Stimulated activated effector memory CD8-positive, alpha-beta T cell treated with anti-CD3 and anti-CD28 coated beads, Interleukin-12 subunit alpha, Interleukin-12 subunit beta, amount 100 ng/mL, for 72 hours (primary cell): Measurements from ENCODE around the gene NR2C2AP.

Experiments
- ATAC-seq: fragments of 150-1000 bp; cut with Tn5 transposase; 2 replicates; pipeline ENCODE4 v1.10.0; 2021
- DNase-seq, 2 donors: peaks; one replicate each; pipeline ENCODE4 v3.0.0; 2021 to 2022; ENCODE audit warnings: low spot score in 2 of 2
- H3K27ac Mint-ChIP-seq: one replicate; pipeline ENCODE4 v1.8.0; 2022; ENCODE audit warnings: mild to moderate bottlenecking, mixed read lengths
- H3K36me3 Mint-ChIP-seq: one replicate; pipeline ENCODE4 v1.8.0; 2022; ENCODE audit warnings: mild to moderate bottlenecking, mixed read lengths
- H3K4me1 Mint-ChIP-seq: one replicate; pipeline ENCODE4 v1.8.0; 2022; ENCODE audit warnings: mixed read lengths
- H3K4me3 Mint-ChIP-seq: one replicate; pipeline ENCODE4 v1.8.0; 2022; ENCODE audit warnings: mild to moderate bottlenecking, mixed read lengths
- H3K9me3 Mint-ChIP-seq: one replicate; pipeline ENCODE4 v1.8.0; 2022; ENCODE audit warnings: mixed read lengths

The NR2C2AP gene

DNA sequence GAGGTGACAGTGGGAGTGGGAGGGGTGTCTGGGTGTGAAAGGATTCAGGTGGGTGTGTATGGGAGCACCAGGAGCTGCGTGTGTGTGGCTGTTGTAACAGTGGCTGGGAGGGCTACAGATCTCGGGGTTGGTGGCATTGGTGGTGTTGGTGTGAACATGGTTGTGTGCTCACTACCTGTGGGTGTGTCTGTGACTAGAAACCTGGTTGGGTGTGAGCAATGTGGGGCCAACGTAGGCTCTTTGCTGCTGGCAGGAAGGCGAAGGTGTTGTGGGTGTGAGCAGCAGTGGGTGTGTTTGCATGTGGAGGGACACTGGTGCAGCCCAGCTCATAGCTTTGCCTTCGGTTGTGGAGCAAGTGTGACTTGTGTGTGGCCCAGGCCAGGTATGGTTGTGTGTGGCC, 3.7 kb upstream of the NR2C2AP start:
- no peak overlapping the region for H3K4me3 Mint-ChIP-seq
- H3K27ac Mint-ChIP-seq = peak overlapping the region; percentile 12
- DNase-seq = no peak
- no peak for ATAC-seq
- H3K9me3 Mint-ChIP-seq = no peaks in the 10 kb centered on the region
- peaks cover 35% of the 10 kb centered on the region for H3K4me1 Mint-ChIP-seq
- H3K36me3 Mint-ChIP-seq = peaks cover 21% of the 10 kb centered on the region

DNA sequence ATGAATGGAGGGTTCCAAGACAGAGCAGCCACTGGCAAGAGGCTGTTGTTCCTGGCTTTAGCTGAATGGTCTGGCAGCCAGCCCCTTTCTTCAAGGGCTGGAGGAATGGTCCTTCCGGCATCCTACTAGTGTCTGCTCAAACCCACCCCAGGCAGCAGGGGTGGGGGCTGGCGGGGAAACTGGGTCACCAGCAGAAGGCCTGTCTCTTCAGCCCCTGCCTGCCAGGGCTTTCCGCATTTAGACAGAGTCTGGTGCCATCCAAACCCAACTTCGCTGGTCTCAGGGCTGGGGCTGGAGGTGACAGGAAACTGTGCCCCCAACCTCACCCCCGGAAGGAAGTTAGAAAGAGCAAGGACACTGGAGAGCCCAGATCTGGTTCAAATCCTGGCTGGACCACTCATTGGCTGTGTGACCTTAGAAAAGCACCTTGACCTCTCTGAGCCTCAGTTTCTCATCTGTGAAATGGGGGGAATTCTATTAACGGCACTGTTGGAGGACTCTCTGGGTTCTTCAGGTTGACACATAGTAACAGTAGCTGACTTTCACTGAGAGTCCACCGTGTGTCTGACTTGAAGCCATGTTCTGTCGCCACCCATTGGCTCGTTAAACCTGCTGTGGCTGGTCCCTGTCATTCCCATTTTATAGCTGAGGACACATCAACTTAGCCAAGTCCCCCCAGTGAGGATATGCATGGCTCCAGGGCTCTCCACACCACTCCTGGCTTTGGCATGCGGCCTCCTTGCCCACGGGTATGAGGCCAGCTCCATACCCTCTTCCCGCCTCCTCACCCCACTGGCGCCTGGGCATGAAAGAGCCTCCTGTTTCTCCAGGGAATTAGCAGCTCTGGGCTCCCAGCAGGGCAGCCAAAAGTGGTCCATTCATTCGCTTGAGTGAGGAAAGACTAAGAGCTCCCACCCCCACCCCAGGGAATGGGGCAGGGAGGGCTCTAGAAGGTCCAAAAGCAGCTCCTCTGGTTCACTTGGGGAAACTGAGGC, 2.5 kb upstream of the NR2C2AP start:
- H3K9me3 Mint-ChIP-seq = no peaks in the 10 kb centered on the region
- no peak overlapping the region for H3K4me3 Mint-ChIP-seq
- peaks cover 35% of the 10 kb centered on the region for H3K4me1 Mint-ChIP-seq
- H3K36me3 Mint-ChIP-seq = peaks cover 33% of the 10 kb centered on the region
- H3K27ac Mint-ChIP-seq = no peak overlapping the region
- DNase-seq = no peak
- ATAC-seq = no peak

DNA sequence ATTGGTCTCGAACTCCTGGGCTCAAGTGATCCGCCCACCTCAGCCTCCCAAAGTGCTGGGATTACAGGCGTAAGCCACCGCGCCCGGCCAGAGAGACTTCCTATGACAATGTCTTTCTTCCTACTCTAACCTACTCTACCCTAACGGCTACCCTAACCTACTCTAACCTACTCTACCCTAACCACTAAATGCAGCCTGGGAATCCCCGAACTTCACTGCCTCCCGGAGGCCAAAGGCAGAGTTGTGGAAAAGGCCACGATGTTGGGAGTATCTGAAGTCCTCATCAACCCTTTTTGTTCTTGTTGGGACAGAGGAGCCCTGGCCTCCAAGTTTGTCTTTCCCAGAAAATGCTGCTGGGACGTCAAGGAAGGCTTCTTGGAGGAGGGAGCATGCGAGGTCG, 967 bp upstream of the NR2C2AP start:
- no peaks in the 10 kb centered on the region for H3K9me3 Mint-ChIP-seq
- peak overlapping the region; percentile 63 for H3K27ac Mint-ChIP-seq
- peaks cover 35% of the 10 kb centered on the region for H3K4me1 Mint-ChIP-seq
- no peak for ATAC-seq
- H3K4me3 Mint-ChIP-seq = peak overlapping the region; percentile 88
- H3K36me3 Mint-ChIP-seq = peaks cover 48% of the 10 kb centered on the region
- DNase-seq = no peak

DNA sequence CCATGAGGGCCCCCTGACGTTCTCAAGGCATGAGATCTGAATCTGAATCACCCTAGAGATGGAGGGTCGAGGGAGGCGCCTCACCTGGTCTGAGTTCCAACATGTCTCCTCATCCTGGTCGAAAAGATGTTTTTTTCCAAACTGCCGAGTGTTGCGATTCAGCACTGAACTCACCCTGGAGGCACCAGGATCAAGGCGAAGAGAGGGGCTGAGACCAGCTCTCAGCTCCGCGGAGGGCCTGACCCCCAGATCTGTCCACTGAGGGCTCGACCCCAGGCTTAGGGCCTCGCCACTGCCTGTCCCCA, 555 bp downstream of the NR2C2AP start:
- Mint-ChIP-seq H3K36me3 (peaks cover 64% of the 10 kb centered on the region), H3K4me1 (peaks cover 37% of the 10 kb centered on the region), H3K4me3 (peak overlapping the region; percentile 88), H3K27ac (peak overlapping the region; percentile 93), H3K9me3 (no peaks in the 10 kb centered on the region)
- ATAC-seq (no peak), DNase-seq (no peak)

DNA sequence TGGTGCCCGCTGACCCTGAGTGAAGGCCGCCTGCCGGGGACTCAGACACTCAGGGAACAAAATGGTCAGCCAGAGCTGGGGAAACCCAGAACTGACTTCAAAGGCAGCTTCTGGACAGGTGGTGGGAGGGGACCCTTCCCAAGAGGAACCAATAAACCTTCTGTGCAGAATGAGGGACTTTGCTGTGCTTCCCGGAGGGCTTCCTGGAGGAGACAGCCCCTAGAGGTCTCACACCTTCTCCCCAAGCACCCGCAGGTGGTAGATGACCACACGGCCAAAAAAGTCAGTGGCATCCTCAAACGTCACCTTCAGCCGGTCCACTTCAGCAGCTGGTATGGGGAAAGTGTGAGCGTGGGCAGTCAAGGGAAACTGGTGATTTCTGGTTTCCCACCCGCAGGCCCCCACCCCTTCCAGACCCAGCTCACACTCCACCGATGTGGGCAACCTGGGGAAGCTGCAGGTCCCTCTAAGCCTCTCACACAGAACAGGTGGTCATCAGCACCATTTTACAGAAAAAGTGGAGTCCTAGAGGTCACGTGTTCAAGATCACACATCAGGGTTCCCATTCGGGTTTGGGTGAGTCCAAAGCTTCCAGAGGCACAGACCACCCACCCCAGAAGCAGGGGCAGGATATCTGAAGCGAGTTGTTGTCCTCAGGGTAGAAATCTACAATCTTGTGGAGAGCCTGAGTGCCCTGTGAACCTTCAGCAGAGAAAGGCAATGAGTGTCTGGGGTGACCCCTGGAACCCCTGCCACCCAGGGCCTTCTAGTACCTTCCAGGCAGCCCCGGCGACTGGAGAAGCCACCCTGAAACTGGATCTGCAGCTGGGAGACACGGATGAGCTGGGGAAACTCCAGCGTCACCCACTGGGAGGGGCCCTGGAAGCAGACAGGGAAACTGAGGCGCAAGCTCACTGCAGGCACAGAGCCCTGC, 1.2 kb downstream of the NR2C2AP start:
- no peak for DNase-seq
- no peaks in the 10 kb centered on the region for H3K9me3 Mint-ChIP-seq
- peak overlapping the region; percentile 88 for H3K4me3 Mint-ChIP-seq
- H3K36me3 Mint-ChIP-seq = peaks cover 66% of the 10 kb centered on the region
- peak overlapping the region; percentile 93 for H3K27ac Mint-ChIP-seq
- no peak for ATAC-seq
- H3K4me1 Mint-ChIP-seq = peaks cover 30% of the 10 kb centered on the region

DNA sequence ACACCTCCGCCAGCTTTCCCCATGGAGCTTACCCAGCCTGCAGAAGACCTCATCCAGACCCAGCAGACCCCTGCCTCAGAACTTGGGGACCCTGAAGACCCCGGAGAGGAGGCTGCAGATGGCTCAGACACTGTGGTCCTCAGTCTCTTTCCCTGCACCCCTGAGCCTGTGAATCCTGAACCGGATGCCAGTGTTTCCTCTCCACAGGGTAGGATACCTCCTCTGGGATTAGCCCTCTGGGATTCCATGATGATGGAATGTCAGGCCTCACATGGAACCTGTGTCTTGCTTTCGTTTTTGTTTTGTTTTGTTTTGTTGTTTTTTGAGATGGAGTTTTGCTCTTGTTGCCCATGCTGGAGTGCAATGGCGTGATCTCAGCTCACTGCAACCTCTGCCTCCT, 9.3 kb downstream of the NR2C2AP start:
- peaks cover 51% of the 10 kb centered on the region for H3K4me1 Mint-ChIP-seq
- H3K9me3 Mint-ChIP-seq = no peaks in the 10 kb centered on the region
- peaks cover 64% of the 10 kb centered on the region for H3K36me3 Mint-ChIP-seq
- DNase-seq (no peak), ATAC-seq (no peak)
- peak overlapping the region; percentile 97 for H3K4me3 Mint-ChIP-seq
- H3K27ac Mint-ChIP-seq = peak overlapping the region; percentile 99

DNA sequence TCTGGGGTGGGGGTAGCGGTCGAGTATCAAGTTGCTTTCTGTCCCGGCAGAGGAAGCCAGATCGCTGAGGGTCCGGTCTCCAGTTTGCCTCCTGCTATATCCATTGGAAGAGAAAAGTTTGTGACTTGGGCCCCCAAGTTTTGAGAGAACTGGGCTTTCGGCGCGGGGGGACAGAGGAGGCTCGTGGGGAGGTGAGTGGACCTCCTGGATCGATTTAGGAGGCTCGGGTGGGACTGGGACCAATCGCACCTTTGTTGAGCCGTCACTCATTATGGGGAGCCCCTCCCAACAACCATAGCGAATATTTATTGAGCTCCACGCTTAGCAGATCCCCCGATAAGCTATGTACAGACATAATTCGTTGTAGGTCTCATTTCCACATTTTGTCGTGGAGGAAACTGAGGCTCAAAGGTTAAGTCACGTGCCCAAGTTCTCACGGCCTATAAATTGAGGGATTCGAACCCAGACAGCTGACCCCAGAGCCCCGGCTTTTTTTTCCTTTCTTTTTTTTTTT, 10.2 kb downstream of the NR2C2AP start:
- Mint-ChIP-seq H3K36me3 (peaks cover 54% of the 10 kb centered on the region), H3K4me3 (peak overlapping the region; percentile 97), H3K9me3 (no peaks in the 10 kb centered on the region), H3K27ac (peak overlapping the region; percentile 99), H3K4me1 (peaks cover 52% of the 10 kb centered on the region)
- ATAC-seq = peak; percentile 3
- no peak for DNase-seq

DNA sequence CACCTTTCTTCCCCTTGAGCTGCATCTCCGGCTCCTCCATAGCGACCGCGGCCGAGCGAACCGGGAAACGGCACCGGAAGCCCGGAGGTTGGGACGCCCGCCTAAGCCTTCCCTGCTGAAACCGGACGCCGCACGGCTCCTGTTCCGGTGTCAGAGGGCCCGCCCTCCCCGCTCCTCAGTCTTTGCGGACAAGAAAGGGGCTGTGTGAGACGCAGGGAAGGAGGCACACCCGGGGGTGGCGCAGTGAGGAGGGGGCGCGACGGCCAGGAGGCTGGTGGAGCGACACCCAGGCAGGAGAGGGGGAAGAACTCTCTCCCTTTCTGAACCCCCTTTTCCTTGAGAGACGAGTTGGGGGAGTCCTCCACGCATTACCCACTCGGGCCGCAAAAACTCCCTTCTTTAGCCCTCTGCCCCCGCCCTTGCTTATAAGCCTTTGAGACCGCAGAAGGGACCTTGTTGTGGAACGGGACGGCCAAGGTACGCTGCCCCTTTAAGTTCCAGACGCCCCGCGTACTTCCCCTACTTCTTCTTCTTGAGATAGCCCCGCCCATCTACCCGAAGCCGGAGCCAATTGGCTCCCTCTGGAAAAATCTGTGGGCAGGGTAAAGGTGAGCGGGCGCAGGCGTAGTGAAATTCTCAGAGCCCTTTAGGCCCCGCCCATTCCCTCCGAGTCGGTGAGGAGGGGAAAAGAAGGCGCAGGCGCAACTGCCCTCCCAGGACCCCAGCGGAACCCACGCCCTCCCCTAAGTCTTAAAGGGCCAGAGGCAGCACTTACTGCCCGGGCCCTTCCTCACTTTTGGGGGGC, 10.9 kb downstream of the NR2C2AP start, which contains the start of the genes BORCS8 and RFXANK:
BORCS8 (minus strand) TSS at position 75 of the 805 bp plus-strand sequence; CDS start at position 40, 35 bp downstream.
RFXANK (plus strand) TSS at position 181 of the 805 bp plus-strand sequence. CDS start 1,689 bp downstream, outside the sequence.
- DNase-seq = peak; percentile 94 to 99
- H3K27ac Mint-ChIP-seq = peak within 1 kb of the TSS; percentile 99
- peaks cover 50% of the 10 kb centered on the region for H3K36me3 Mint-ChIP-seq

DNA sequence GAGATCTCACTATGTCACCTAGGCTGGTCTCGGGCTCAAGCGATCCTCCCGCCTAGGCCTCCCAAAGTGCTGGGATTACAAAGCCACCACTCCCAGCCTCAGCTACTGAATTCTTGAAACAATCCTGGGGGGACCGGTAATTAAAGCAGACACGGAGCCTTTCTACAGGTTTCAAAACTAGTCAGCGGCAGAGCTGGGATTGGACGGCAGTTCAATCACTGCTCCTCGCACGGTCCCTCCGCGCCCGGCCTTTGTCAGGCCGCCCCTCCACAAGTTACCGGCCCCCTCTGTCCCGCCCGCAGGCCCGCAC, 11.5 kb downstream of the NR2C2AP start:
- DNase-seq (peak in 1 of 2 donors; percentile 20), ATAC-seq (no peak)
- peak overlapping the region; percentile 99 for H3K27ac Mint-ChIP-seq
- no peaks in the 10 kb centered on the region for H3K9me3 Mint-ChIP-seq
- peaks cover 53% of the 10 kb centered on the region for H3K36me3 Mint-ChIP-seq
- peak overlapping the region; percentile 97 for H3K4me3 Mint-ChIP-seq
- peaks cover 55% of the 10 kb centered on the region for H3K4me1 Mint-ChIP-seq

More for the DNA sequence above, 10.9 kb downstream of the NR2C2AP start, which contains the start of the genes BORCS8 and RFXANK:
- ATAC-seq = peak; percentile 90
- Mint-ChIP-seq H3K4me3 (peak within 1 kb of the TSS; percentile 97), H3K4me1 (peaks cover 52% of the 10 kb centered on the region), H3K9me3 (no peaks in the 10 kb centered on the region)

DNA sequence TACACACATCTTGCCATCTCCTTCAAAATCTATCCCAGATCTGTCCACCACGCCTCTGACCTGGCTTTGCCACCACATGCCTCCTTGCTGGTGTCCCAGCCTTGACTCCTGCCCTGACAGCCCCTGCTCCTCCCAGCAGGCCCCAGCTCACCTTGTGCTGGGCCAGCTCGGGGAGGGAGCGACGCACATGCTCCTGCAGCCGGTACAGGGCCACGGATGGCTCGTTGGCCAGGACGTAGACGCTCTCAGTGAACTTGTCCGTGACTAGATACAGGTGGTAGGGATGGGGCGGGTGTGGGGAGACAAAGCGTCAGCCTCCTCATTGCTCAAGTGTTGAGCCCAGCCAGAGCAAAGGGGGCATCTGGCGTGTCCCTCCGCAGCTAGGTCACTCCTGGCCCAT, 16.5 kb downstream of the NR2C2AP start:
- H3K4me3 Mint-ChIP-seq = no peak overlapping the region
- peaks cover 50% of the 10 kb centered on the region for H3K36me3 Mint-ChIP-seq
- no peak for DNase-seq
- ATAC-seq = no peak
- H3K9me3 Mint-ChIP-seq = no peaks in the 10 kb centered on the region
- H3K27ac Mint-ChIP-seq = peak overlapping the region; percentile 64
- H3K4me1 Mint-ChIP-seq = peaks cover 42% of the 10 kb centered on the region

DNA sequence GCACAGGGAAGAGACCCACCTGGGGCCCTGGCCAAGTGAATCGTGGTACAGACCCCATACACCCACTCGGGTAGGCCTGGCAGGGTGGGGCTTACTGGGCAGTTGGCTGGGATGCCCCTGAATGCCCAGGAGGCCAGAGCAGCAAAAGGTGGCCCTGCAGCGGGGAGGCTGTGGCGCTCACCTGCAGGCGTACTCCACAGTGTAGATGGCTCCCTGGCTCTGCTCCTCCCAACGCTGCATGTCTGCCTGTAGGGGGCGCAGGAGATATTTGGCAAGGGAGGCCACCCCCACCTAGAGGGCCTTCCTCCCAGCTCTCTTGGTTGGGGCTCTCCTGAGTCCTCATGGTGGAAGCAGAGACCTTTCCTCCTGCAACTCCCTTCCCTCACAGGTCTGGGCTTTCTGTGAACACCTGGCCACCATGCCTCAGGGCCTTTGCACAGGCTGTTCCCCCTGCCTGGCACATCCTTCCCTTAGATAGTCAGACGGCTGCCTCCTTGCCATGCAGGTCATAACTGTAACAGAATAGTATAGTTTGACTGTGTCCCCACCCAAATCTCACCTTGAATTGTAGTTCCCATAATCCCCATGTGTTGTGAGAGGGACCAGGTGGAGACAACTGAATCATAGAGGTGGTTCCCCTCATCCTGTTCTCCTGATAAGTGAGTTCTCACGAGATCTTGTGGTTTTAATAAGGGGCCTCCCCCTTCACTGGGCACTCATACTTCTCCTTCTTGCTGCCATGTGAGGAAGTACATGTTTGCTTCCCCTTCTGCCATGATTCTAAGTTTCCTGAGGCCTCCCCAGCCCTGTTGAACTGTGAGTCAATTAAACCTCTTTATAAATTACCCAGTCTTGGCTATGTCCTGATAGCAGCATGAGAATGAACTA, 17.1 kb downstream of the NR2C2AP start:
- Mint-ChIP-seq H3K4me3 (no peak overlapping the region), H3K27ac (peak overlapping the region; percentile 64), H3K4me1 (peaks cover 35% of the 10 kb centered on the region), H3K9me3 (no peaks in the 10 kb centered on the region), H3K36me3 (peaks cover 52% of the 10 kb centered on the region)
- peak; percentile 48 to 79 for DNase-seq
- ATAC-seq = peak; percentile 90

DNA sequence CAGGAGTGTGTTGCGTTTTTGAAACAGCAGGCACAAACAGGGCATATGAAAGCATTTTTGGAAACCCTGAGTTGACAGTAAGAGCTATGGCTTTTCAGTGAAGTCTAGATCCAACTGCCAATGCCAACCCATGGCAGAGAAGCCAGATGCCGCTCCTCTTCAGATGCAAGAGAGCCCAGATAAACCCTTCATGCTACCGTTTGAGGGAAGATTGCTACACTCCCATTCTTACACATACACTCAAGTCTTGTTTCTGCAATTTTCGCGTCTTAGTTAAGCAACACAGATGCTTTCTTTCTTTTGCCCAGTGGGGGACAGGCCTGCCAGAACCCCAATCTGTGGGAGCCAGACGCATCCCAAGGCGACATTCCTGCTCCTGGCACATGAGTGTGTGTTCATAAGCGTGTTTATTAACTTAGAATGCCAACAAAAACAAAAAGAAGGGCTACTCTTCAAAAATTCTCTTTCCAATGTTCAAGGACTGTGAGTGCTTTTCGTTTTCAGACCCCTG, 21.7 kb downstream of the NR2C2AP start:
- no peaks in the 10 kb centered on the region for H3K9me3 Mint-ChIP-seq
- DNase-seq (no peak), ATAC-seq (no peak)
- H3K27ac Mint-ChIP-seq = no peak overlapping the region
- no peak overlapping the region for H3K4me3 Mint-ChIP-seq
- H3K36me3 Mint-ChIP-seq = peaks cover 65% of the 10 kb centered on the region
- peaks cover 7% of the 10 kb centered on the region for H3K4me1 Mint-ChIP-seq

DNA sequence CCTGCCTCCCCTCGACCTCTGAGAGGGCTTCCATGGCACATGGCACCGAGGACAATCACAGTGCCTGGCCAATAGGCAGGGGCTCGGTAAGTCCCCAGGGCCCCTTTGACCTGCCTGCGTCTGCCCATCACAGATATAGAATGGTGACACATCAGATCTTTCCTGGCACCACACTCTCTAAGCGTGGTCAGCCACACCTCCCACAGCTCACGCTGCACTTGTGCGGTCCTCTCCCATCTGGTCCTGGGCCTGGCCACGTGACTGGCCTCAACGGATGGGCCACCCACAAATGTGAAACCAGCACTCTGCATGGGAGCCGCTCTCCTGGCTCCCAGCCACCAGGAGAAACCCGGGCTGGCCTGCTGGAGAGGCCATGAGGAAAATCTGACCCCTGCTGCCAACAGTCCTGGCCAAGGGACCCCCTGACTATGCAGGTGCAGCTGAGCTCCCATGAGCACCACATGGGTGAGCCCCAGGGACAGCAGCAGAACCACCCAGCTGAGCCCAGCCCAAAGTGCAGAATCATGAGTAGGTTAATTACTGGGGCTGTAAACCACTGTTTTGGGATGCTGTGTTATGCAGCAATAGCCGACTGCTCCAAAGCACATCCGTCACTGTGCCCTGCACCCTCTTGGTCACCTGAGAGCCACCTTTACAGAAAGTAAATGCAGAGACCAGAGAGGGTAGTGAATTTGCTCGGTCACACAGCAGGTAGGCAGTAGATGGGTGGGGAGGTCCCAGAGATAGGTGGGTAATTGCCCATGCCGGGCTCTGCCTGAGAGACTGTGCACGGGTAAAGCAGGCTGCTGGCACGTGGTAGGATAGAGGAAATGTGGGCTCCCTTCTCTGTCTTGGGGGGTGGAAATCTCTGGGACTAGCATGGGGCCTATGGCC, 23.4 kb downstream of the NR2C2AP start:
- Mint-ChIP-seq H3K9me3 (no peaks in the 10 kb centered on the region), H3K36me3 (peaks cover 60% of the 10 kb centered on the region), H3K4me3 (no peak overlapping the region), H3K4me1 (no peaks in the 10 kb centered on the region), H3K27ac (peak overlapping the region; percentile 58)
- ATAC-seq = peak; percentile 9
- no peak for DNase-seq
